Tibial nerve (tissue), 3 donors: Measurements from ENCODE around the gene PLPPR3.

Experiments used
- CTCF ChIP-seq, 5 experiments: fragments of 200-600 bp in 3 of 5; fragments of 450-650 bp in 2 of 5; sonication (generic) in 3 of 5; IDR thresholded peaks; one replicate each; pipeline ENCODE4 v1.5.1; 2016 to 2019; ENCODE audit warnings: antibody characterized with exemption in 5 of 5, mild to moderate bottlenecking in 3 of 5, moderate library complexity in 2 of 5
- POLR2A ChIP-seq, 2 donors: fragments of 450-650 bp; IDR thresholded peaks; one replicate each; pipeline ENCODE4 v1.6.1; 2017; ENCODE audit warnings: antibody characterized with exemption in 2 of 2, mild to moderate bottlenecking in 2 of 2, moderate library complexity in 2 of 2

GRCh38 chr19:862581-863314 lies 41.0 kb upstream of the PLPPR3 start:
- TF ChIP-seq CTCF (IDR thresholded peaks at IDR 0.05) (no peak), POLR2A (IDR thresholded peaks at IDR 0.05) (no peak)
